Measurements from ENCODE around the gene SLC9A2.

The SLC9A2 gene

DNA sequence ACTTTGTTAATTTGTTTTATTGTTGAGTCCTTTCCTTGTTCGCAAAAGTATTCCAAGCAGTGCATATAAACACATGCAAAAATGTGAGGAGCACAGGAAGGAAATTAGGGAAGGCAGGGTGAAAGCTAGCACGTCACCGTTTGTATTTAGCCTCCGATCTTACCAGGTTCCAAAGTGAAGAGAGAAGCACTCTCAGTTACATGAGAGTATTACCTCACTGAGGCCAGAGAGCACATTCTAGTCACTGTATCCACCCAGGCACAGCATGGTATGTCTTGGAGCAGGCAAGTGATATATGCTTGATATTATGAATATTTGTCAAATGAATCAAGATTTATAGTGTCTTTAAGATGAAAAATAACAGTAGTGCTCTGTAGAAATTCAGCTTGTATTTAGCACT lies 135.9 kb downstream of the SLC9A2 start:
- H3K36me3 Mint-ChIP-seq (ENCODE audit: low read depth) = peaks cover 4% of the 10 kb centered on the region
- peaks cover 34% of the 10 kb centered on the region for H3K4me1 Mint-ChIP-seq
- no peaks in the 10 kb centered on the region for H3K9me3 Mint-ChIP-seq
- H3K27ac Mint-ChIP-seq = no peak overlapping the region
- TF ChIP-seq CTCF (IDR thresholded peaks at IDR 0.05; ENCODE audit: unreplicated experiment in 3 of 3) = no peak
- H3K4me3 Mint-ChIP-seq = no peak overlapping the region
- H3K27me3 Mint-ChIP-seq (ENCODE audit: low read depth) = no peaks in the 10 kb centered on the region

GRCh38 chr2:102758439-102758838 lies 139.1 kb downstream of the SLC9A2 start:
- Mint-ChIP-seq H3K4me1 (peaks cover 42% of the 10 kb centered on the region), H3K27me3 (ENCODE audit: low read depth) (no peaks in the 10 kb centered on the region), H3K36me3 (ENCODE audit: low read depth) (peaks cover 9% of the 10 kb centered on the region), H3K27ac (peak overlapping the region in 1 of 3 experiments; percentile 28), H3K4me3 (no peak overlapping the region), H3K9me3 (no peaks in the 10 kb centered on the region)
- no peak for TF ChIP-seq CTCF (IDR thresholded peaks at IDR 0.05; ENCODE audit: unreplicated experiment in 3 of 3)

Measured in nephron (organoid).